Liver (tissue), 9 donors: Measurements from ENCODE around the gene GTF2F2. TPM values are rescaled to one million over a fixed set of nuclear protein-coding genes. Genes with fewer than 3 reads are reported as not detected.

Experiments used
- DNase-seq: peaks from one replicate; pipeline ENCODE4 v3.0.0-alpha.2; 2017; ENCODE audit warnings: low spot score
- H3K27ac ChIP-seq, 2 donors: one replicate each; pipeline ENCODE4 v1.7.0; 2013; ENCODE audit warnings: inconsistent platforms in 2 of 2, low read length in 2 of 2, control low read depth in 1 of 2, low read depth in 1 of 2, mild to moderate bottlenecking in 1 of 2
- H3K27me3 ChIP-seq, 4 donors: one replicate each; pipeline versions ENCODE4 v1.6.1 to v1.7.0; 2013; ENCODE audit warnings: low read length in 3 of 4, inconsistent platforms in 1 of 4, mild to moderate bottlenecking in 1 of 4, moderate library complexity in 1 of 4; ENCODE audit not compliant: control insufficient read depth in 4 of 4, insufficient read depth in 4 of 4
- H3K36me3 ChIP-seq, 4 donors: one replicate each; pipeline versions ENCODE4 v1.6.1 to v1.7.0; 2013; ENCODE audit warnings: low read length in 3 of 4, mild to moderate bottlenecking in 3 of 4, low read depth in 1 of 4, moderate library complexity in 1 of 4; ENCODE audit not compliant: control insufficient read depth in 4 of 4, insufficient read depth in 3 of 4
- H3K4me1 ChIP-seq, 4 donors: one replicate each; pipeline versions ENCODE4 v1.6.1 to v1.7.0; 2013; ENCODE audit warnings: low read length in 3 of 4, mild to moderate bottlenecking in 3 of 4, moderate library complexity in 1 of 4; ENCODE audit not compliant: control insufficient read depth in 4 of 4, insufficient read depth in 4 of 4
- H3K4me3 ChIP-seq, 3 donors: one replicate each; pipeline versions ENCODE4 v1.6.1 to v1.7.0; 2013; ENCODE audit warnings: low read length in 3 of 3, control low read depth in 1 of 3, low read depth in 1 of 3, mild to moderate bottlenecking in 1 of 3
- H3K9ac ChIP-seq, 2 donors: one replicate each; pipeline ENCODE4 v1.7.0; 2013; ENCODE audit warnings: low read length in 2 of 2, mild to moderate bottlenecking in 2 of 2, moderate library complexity in 2 of 2, control low read depth in 1 of 2, low read depth in 1 of 2
- H3K9me3 ChIP-seq, 4 donors: one replicate each; pipeline versions ENCODE4 v1.6.1 to v1.7.0; 2013; ENCODE audit warnings: low read length in 3 of 4; ENCODE audit not compliant: control insufficient read depth in 4 of 4
- ATF3 ChIP-seq: IDR thresholded peaks from 2 replicates; pipeline ENCODE4 v1.6.1; 2016; ENCODE audit warnings: antibody characterized with exemption
- EGR1 ChIP-seq, 2 donors: IDR thresholded peaks; 2 replicates each; pipeline ENCODE4 v1.6.1; 2016 to 2018; ENCODE audit warnings: antibody characterized with exemption in 2 of 2, low read depth in 2 of 2
- FOXA1 ChIP-seq: IDR thresholded peaks from 2 replicates; pipeline ENCODE4 v1.6.1; 2016; ENCODE audit warnings: antibody characterized with exemption
- FOXA2 ChIP-seq: IDR thresholded peaks from 2 replicates; pipeline ENCODE4 v1.6.1; 2016; ENCODE audit warnings: antibody characterized with exemption
- GABPA ChIP-seq, 2 donors: IDR thresholded peaks in 1 of 2; conservative IDR thresholded peaks in 1 of 2; 2 replicates each; pipeline ENCODE4 v1.6.1; 2016; ENCODE audit warnings: antibody characterized with exemption in 2 of 2, mild to moderate bottlenecking in 1 of 2, moderate library complexity in 1 of 2
- HNF4A ChIP-seq, 2 donors: conservative IDR thresholded peaks; 2 replicates each; pipeline ENCODE4 v1.6.1; 2016; ENCODE audit warnings: antibody characterized with exemption in 2 of 2, mild to moderate bottlenecking in 2 of 2
- HNF4G ChIP-seq: IDR thresholded peaks from 2 replicates; pipeline ENCODE4 v1.6.1; 2016; ENCODE audit warnings: antibody characterized with exemption
- JUND ChIP-seq, 2 donors: IDR thresholded peaks; 2 replicates each; pipeline ENCODE4 v1.6.1; 2016; ENCODE audit warnings: antibody characterized with exemption in 2 of 2
- MAX ChIP-seq: IDR thresholded peaks from 2 replicates; pipeline ENCODE4 v1.6.1; 2016; ENCODE audit warnings: antibody characterized with exemption
- NR2F2 ChIP-seq: IDR thresholded peaks from 2 replicates; pipeline ENCODE4 v1.6.1; 2016; ENCODE audit warnings: antibody characterized with exemption
- REST ChIP-seq: IDR thresholded peaks from 2 replicates; pipeline ENCODE4 v1.6.1; 2016; ENCODE audit warnings: antibody characterized with exemption, mild to moderate bottlenecking
- RXRA ChIP-seq, 2 donors: IDR thresholded peaks; 2 replicates each; pipeline ENCODE4 v1.6.1; 2017 to 2018; ENCODE audit warnings: antibody characterized with exemption in 2 of 2, mild to moderate bottlenecking in 1 of 2
- SP1 ChIP-seq: IDR thresholded peaks from 2 replicates; pipeline ENCODE4 v1.6.1; 2018; ENCODE audit warnings: antibody characterized with exemption, mild to moderate bottlenecking
- TAF1 ChIP-seq: conservative IDR thresholded peaks from 2 replicates; pipeline ENCODE4 v1.6.1; 2016; ENCODE audit warnings: antibody characterized with exemption, mild to moderate bottlenecking
- YY1 ChIP-seq: IDR thresholded peaks from 2 replicates; pipeline ENCODE4 v1.6.1; 2016; ENCODE audit warnings: antibody characterized with exemption, mild to moderate bottlenecking
- ZBTB33 ChIP-seq: IDR thresholded peaks from 2 replicates; pipeline ENCODE4 v1.6.1; 2016; ENCODE audit warnings: antibody characterized with exemption
- WGBS: extraction: QIAGEN DNeasy Blood & Tissue Kit; methylation state at CpG from one replicate; pipeline ENCODE4 v1.1.7; 2013; 5-methylcytosine and 5-hydroxymethylcytosine counted together
- polyA plus RNA-seq, 2 donors: library from polyadenylated mRNA; stranded (reverse) in 1 of 2; unstranded in 1 of 2; fragments of 200-250 nt in 1 of 2; fragments of >200 nt in 1 of 2; fragmentation: Nextera tagmentation in 1 of 2; extraction: Ambion mirVana in 1 of 2; gene quantifications; one replicate each; pipeline versions ENCODE4 v1.2.1 to v1.2.3, GENCODE V29; 2013 to 2015
- total RNA-seq, 2 donors: library from RNA; depleted of rRNA; stranded (reverse); fragments of >200 nt; gene quantifications; one replicate each; pipeline ENCODE4 v1.2.3, GENCODE V29; 2014
- donor health status: healthy.
- donor health status: healthy.
- donor health status: healthy.
- donor health status: healthy.
- donor health status: healthy.

Gene GTF2F2
- total and polyA plus RNA-seq, 4 donors, result 6.0 to 8.5 (median 7.3) TPM

GRCh38 chr13:45162821-45163220, 42.5 kb downstream of the GTF2F2 start:
- no peaks in the 10 kb centered on the region for H3K27me3 ChIP-seq
- H3K36me3 ChIP-seq, result peaks cover 0 to 3% (median 0%) of the 10 kb centered on the region in 4 donors
- WGBS, result 83% methylated on average over 1 of the region's 1 CpG
- H3K27ac ChIP-seq, result no peak overlapping the region
- H3K4me1 ChIP-seq, result no peaks in the 10 kb centered on the region
- no peak for DNase-seq
- no peaks in the 10 kb centered on the region for H3K9me3 ChIP-seq
- no peak for TF ChIP-seq REST
- no peak for TF ChIP-seq GABPA (IDR thresholded peaks at IDR 0.05 in 1 of 2, conservative IDR thresholded peaks at IDR 0.05 in 1 of 2)
- no peak for TF ChIP-seq SP1
- TF ChIP-seq HNF4G, result no peak
- no peak for TF ChIP-seq JUND (IDR thresholded peaks at IDR 0.05)
- no peak for TF ChIP-seq EGR1 (IDR thresholded peaks at IDR 0.05; ENCODE audit: low read depth in 2 of 2)
- no peak for TF ChIP-seq FOXA1
- no peak for TF ChIP-seq ZBTB33
- TF ChIP-seq NR2F2, result no peak
- TF ChIP-seq TAF1, result no peak
- TF ChIP-seq HNF4A (conservative IDR thresholded peaks at IDR 0.05), result no peak
- TF ChIP-seq YY1, result no peak
- TF ChIP-seq MAX, result no peak
- no peak overlapping the region for H3K4me3 ChIP-seq
- H3K9ac ChIP-seq, result no peak overlapping the region

GRCh38 chr13:45166858-45167257, 46.5 kb downstream of the GTF2F2 start:
- no peaks in the 10 kb centered on the region for H3K27me3 ChIP-seq
- no peak overlapping the region for H3K9ac ChIP-seq
- 96% methylated on average over 3 of the region's 3 CpGs for WGBS
- TF ChIP-seq MAX, result no peak
- TF ChIP-seq SP1, result no peak
- TF ChIP-seq HNF4G, result no peak
- TF ChIP-seq EGR1 (IDR thresholded peaks at IDR 0.05; ENCODE audit: low read depth in 2 of 2), result no peak
- TF ChIP-seq REST, result no peak
- no peak for TF ChIP-seq YY1
- no peak for TF ChIP-seq JUND (IDR thresholded peaks at IDR 0.05)
- no peak for TF ChIP-seq FOXA2
- TF ChIP-seq TAF1, result no peak
- no peak for TF ChIP-seq NR2F2
- no peak for TF ChIP-seq RXRA (IDR thresholded peaks at IDR 0.05)
- TF ChIP-seq ZBTB33, result no peak
- TF ChIP-seq ATF3, result no peak
- no peak overlapping the region for H3K27ac ChIP-seq
- DNase-seq, result no peak
- no peaks in the 10 kb centered on the region for H3K4me1 ChIP-seq
- peaks cover 0 to 2% (median 0%) of the 10 kb centered on the region in 4 donors for H3K36me3 ChIP-seq
- no peak overlapping the region for H3K4me3 ChIP-seq
- no peaks in the 10 kb centered on the region for H3K9me3 ChIP-seq
